GM23338 (cell line): ENCODE results near the gene CAPNS2. TPM values are rescaled to one million over a fixed set of nuclear protein-coding genes. Genes with fewer than 3 reads are reported as not detected.

ENCODE experiments used
- ATAC-seq: fragments of 200-7000 bp; cut with Tn5 transposase; 3 replicates; pipeline ENCODE4 v1.9.1; 2020
- DNase-seq: peaks from one replicate; pipeline ENCODE4 v3.0.0-alpha.2; 2015; ENCODE audit warnings: low spot score
- H2AFZ ChIP-seq: fragments of 200-600 bp; sonication (generic); 2 replicates; pipeline ENCODE4 v1.8.0; 2016; ENCODE audit warnings: antibody characterized with exemption, mild to moderate bottlenecking, moderate library complexity
- H3F3A ChIP-seq: fragments of 200-600 bp; sonication (generic); replicated peaks from 2 replicates; pipeline ENCODE4 v1.8.0; 2017; ENCODE audit warnings: antibody characterized with exemption, mixed run types, low read depth
- H3K27ac ChIP-seq: fragments of 200-600 bp; sonication (generic); 2 replicates; pipeline ENCODE4 v1.6.1; 2016; ENCODE audit warnings: low read depth
- H3K27me3 ChIP-seq: fragments of 200-600 bp; sonication (generic); 2 replicates; pipeline ENCODE4 v1.8.0; 2016; ENCODE audit warnings: mild to moderate bottlenecking, mixed run types, moderate library complexity; ENCODE audit not compliant: insufficient read depth
- H3K36me3 ChIP-seq: fragments of 200-600 bp; sonication (generic); 2 replicates; pipeline ENCODE4 v1.8.0; 2016; ENCODE audit warnings: mild to moderate bottlenecking; ENCODE audit not compliant: insufficient read depth
- H3K4me1 ChIP-seq: fragments of 200-600 bp; sonication (generic); 2 replicates; pipeline ENCODE4 v1.8.0; 2016; ENCODE audit warnings: mild to moderate bottlenecking, moderate library complexity; ENCODE audit not compliant: insufficient read depth
- H3K4me2 ChIP-seq: fragments of 200-600 bp; sonication (generic); 2 replicates; pipeline ENCODE4 v1.7.1; 2017; ENCODE audit warnings: mixed run types
- H3K4me3 ChIP-seq: fragments of 200-600 bp; sonication (generic); 2 replicates; pipeline ENCODE4 v1.6.1; 2016; ENCODE audit warnings: mixed run types
- H3K79me2 ChIP-seq: fragments of 200-600 bp; sonication (generic); replicated peaks from 2 replicates; pipeline ENCODE4 v1.8.0; 2017; ENCODE audit warnings: mild to moderate bottlenecking; ENCODE audit not compliant: insufficient read depth
- H3K9me2 ChIP-seq: fragments of 200-600 bp; sonication (generic); 2 replicates; pipeline ENCODE4 v1.8.0; 2017; ENCODE audit not compliant: insufficient read depth
- H4K20me1 ChIP-seq: fragments of 200-600 bp; sonication (generic); replicated peaks from 2 replicates; pipeline ENCODE4 v1.8.0; 2017; ENCODE audit warnings: mild to moderate bottlenecking; ENCODE audit not compliant: insufficient read depth
- H3K27ac Mint-ChIP-seq: 2 replicates; pipeline ENCODE4 v1.8.0; 2020; ENCODE audit warnings: inconsistent platforms, mild to moderate bottlenecking, moderate library complexity, mixed read lengths
- H3K27me3 Mint-ChIP-seq: 3 replicates; pipeline ENCODE4 v1.8.0; 2022; ENCODE audit warnings: low read depth, mild to moderate bottlenecking, moderate library complexity, mixed read lengths, inconsistent platforms; ENCODE audit not compliant: insufficient read depth, poor library complexity
- H3K36me3 Mint-ChIP-seq: 3 replicates; pipeline ENCODE4 v1.8.0; 2021; ENCODE audit warnings: low read depth, mild to moderate bottlenecking, inconsistent platforms, moderate library complexity, mixed read lengths
- H3K4me1 Mint-ChIP-seq: 3 replicates; pipeline ENCODE4 v1.8.0; 2020; ENCODE audit warnings: mild to moderate bottlenecking, inconsistent platforms, mixed read lengths
- H3K4me3 Mint-ChIP-seq: 3 replicates; pipeline ENCODE4 v1.8.0; 2021; ENCODE audit warnings: moderate library complexity, mild to moderate bottlenecking, inconsistent platforms, mixed read lengths
- H3K9me3 Mint-ChIP-seq: 3 replicates; pipeline ENCODE4 v1.8.0; 2020; ENCODE audit warnings: moderate library complexity, mild to moderate bottlenecking, inconsistent platforms, mixed read lengths
- EZH2 ChIP-seq: fragments of 200-600 bp; sonication (generic); IDR thresholded peaks from one replicate; pipeline ENCODE4 v1.8.0; 2017; ENCODE audit warnings: antibody characterized with exemption, mild to moderate bottlenecking, low read depth; ENCODE audit not compliant: unreplicated experiment
- NANOG ChIP-seq: IDR thresholded peaks from 2 replicates; pipeline ENCODE4 v1.6.1; 2016; ENCODE audit warnings: antibody characterized with exemption, borderline replicate concordance
- POLR2AphosphoS5 ChIP-seq: IDR thresholded peaks from 2 replicates; pipeline ENCODE4 v1.6.1; 2016; ENCODE audit warnings: antibody characterized with exemption, low read depth
- REST ChIP-seq: IDR thresholded peaks from one replicate; pipeline ENCODE4 v1.6.1; 2018; ENCODE audit warnings: antibody characterized with exemption; ENCODE audit not compliant: unreplicated experiment
- STAT1 ChIP-seq: IDR thresholded peaks from one replicate; pipeline ENCODE4 v1.6.1; 2016; ENCODE audit warnings: antibody characterized with exemption; ENCODE audit not compliant: unreplicated experiment
- ZNF114 ChIP-seq: fragments of 250-450 bp; sonication (Bioruptor Pico); IDR thresholded peaks from 2 replicates; pipeline ENCODE4 v1.5.0; 2020; ENCODE audit warnings: mild to moderate bottlenecking, moderate library complexity
- ZNF331 ChIP-seq: fragments of 250-450 bp; sonication (Bioruptor Pico); IDR thresholded peaks from 2 replicates; pipeline ENCODE4 v1.5.0; 2020; ENCODE audit warnings: low read depth, mild to moderate bottlenecking, moderate library complexity
- polyA plus RNA-seq: library from polyadenylated mRNA; unstranded; fragments of >200 nt; fragmentation: Nextera tagmentation; extraction: Ambion mirVana; gene quantifications from 2 replicates; pipeline ENCODE4 v1.2.1, GENCODE V29; 2016
- total RNA-seq: library from RNA; depleted of rRNA; stranded (reverse); fragments of >200 nt; shearing (Covaris generic); gene quantifications from 2 replicates; pipeline ENCODE4 v1.2.3, GENCODE V29; 2014
- TF ChIP-seq, protein P1 (sequence below), 2 experiments: fragments of 200-600 bp in 1 of 2; sonication (generic) in 1 of 2; conservative IDR thresholded peaks; 2 replicates each; pipeline versions ENCODE4 v1.5.1 to v1.6.1; 2016 to 2017; ENCODE audit warnings: antibody characterized with exemption in 2 of 2, low read depth in 2 of 2, mild to moderate bottlenecking in 2 of 2, moderate library complexity in 1 of 2

The CAPNS2 gene
- total and polyA plus RNA-seq, 2 experiments from 2014 or later = 0.83 TPM; not detected in 1

GRCh38 chr16:55569025-55569424 is 2.5 kb downstream of the CAPNS2 start:
- no peaks in the 10 kb centered on the region for H3K27me3 ChIP-seq

GRCh38 chr16:55570159-55570558 is 3.7 kb downstream of the CAPNS2 start:
- ATAC-seq (no peak), DNase-seq (no peak)
- no peaks in the 10 kb centered on the region for H3K27me3 ChIP-seq

More at GRCh38 chr16:55569025-55569424, 2.5 kb downstream of the CAPNS2 start:
- H3F3A ChIP-seq = no peaks in the 10 kb centered on the region
- H3K9me2 ChIP-seq = no peaks in the 10 kb centered on the region
- no peak overlapping the region for H3K27ac ChIP-seq
- no peak for TF ChIP-seq POLR2AphosphoS5
- no peak for TF ChIP-seq ZNF114
- TF ChIP-seq REST = no peak
- no peak for TF ChIP-seq STAT1
- TF ChIP-seq, protein P1, sequence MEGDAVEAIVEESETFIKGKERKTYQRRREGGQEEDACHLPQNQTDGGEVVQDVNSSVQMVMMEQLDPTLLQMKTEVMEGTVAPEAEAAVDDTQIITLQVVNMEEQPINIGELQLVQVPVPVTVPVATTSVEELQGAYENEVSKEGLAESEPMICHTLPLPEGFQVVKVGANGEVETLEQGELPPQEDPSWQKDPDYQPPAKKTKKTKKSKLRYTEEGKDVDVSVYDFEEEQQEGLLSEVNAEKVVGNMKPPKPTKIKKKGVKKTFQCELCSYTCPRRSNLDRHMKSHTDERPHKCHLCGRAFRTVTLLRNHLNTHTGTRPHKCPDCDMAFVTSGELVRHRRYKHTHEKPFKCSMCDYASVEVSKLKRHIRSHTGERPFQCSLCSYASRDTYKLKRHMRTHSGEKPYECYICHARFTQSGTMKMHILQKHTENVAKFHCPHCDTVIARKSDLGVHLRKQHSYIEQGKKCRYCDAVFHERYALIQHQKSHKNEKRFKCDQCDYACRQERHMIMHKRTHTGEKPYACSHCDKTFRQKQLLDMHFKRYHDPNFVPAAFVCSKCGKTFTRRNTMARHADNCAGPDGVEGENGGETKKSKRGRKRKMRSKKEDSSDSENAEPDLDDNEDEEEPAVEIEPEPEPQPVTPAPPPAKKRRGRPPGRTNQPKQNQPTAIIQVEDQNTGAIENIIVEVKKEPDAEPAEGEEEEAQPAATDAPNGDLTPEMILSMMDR (conservative IDR thresholded peaks at IDR 0.05; ENCODE audit: low read depth in 2 of 2) = no peak
- H3K36me3 Mint-ChIP-seq = no peaks in the 10 kb centered on the region
- no peaks in the 10 kb centered on the region for H3K27me3 Mint-ChIP-seq
- H3K4me1 Mint-ChIP-seq = peaks cover 2% of the 10 kb centered on the region; the same call in 1 of the 3 replicates
- H3K4me2 ChIP-seq = no peak overlapping the region
- no peak overlapping the region for H2AFZ ChIP-seq
- no peaks in the 10 kb centered on the region for H3K4me1 ChIP-seq
- H4K20me1 ChIP-seq = no peaks in the 10 kb centered on the region
- no peaks in the 10 kb centered on the region for H3K79me2 ChIP-seq
- ATAC-seq (no peak), DNase-seq (no peak)
- H3K4me3 Mint-ChIP-seq = no peak overlapping the region
- H3K36me3 ChIP-seq = no peaks in the 10 kb centered on the region
- H3K9me3 Mint-ChIP-seq = no peaks in the 10 kb centered on the region
- H3K4me3 ChIP-seq = no peak overlapping the region
- H3K27ac Mint-ChIP-seq = no peak overlapping the region

More at GRCh38 chr16:55570159-55570558, 3.7 kb downstream of the CAPNS2 start:
- Mint-ChIP-seq H3K27me3 (no peaks in the 10 kb centered on the region), H3K36me3 (no peaks in the 10 kb centered on the region), H3K27ac (no peak overlapping the region), H3K4me1 (peaks cover 2% of the 10 kb centered on the region; the same call in 1 of the 3 replicates), H3K4me3 (no peak overlapping the region), H3K9me3 (no peaks in the 10 kb centered on the region)
- Histone ChIP-seq H3K27ac (no peak overlapping the region), H3K79me2 (no peaks in the 10 kb centered on the region), H3F3A (no peaks in the 10 kb centered on the region), H3K4me1 (no peaks in the 10 kb centered on the region), H3K36me3 (no peaks in the 10 kb centered on the region), H2AFZ (no peak overlapping the region), H3K9me2 (no peaks in the 10 kb centered on the region), H4K20me1 (no peaks in the 10 kb centered on the region), H3K4me2 (no peak overlapping the region), H3K4me3 (no peak overlapping the region)
- TF ChIP-seq NANOG (no peak), EZH2 (no peak), ZNF114 (no peak), REST (no peak), ZNF331 (CRISPR knock-in tag) (no peak)
